ENCODE data around the gene FGF1. TPM values are rescaled to one million over a fixed set of nuclear protein-coding genes. Genes with fewer than 3 reads are reported as not detected.

FGF1 gene
- total and polyA plus RNA-seq, 2 donors (not counting 1 experiment from before 2014, with no cell fraction given), result not detected

DNA sequence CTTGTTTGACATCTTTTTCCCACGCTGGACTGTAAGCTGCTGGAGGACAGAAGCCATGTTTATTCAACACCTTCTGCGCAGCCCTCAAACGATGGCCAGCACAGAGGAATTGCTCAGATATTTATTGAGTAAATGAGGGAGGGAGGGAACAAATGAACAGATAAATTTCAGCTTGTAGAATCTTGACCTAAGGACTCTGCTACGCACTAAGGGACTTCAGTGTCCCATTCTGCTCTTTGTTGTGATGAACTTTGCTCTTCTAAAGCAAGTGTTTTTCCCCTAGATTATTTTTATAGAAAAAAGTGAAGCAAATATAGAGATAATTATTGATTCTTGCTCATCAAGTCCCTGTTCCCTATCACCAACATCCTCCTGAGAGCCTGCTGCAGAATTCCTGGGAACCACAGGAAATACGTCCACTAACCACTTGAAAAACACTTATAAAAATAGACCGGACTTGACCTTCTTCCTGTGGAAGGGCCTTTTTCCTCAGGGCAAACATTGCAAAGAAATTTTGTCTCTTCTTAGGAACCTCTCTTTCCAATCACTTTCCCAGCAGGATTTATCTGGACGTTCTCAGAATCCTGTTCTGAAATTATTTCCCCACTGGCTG is 54.9 kb downstream of the FGF1 start:
- H3K27ac ChIP-seq (ENCODE audit: low read length in 2 of 2), result no peak overlapping the region
- no peak overlapping the region for H3K4me2 ChIP-seq (replicated peaks; ENCODE audit: low read depth, low read length, poor library complexity, severe bottlenecking)
- TF ChIP-seq CTCF (IDR thresholded peaks at IDR 0.05) (no peak), EZH2 (IDR thresholded peaks at IDR 0.05; ENCODE audit: borderline replicate concordance, insufficient read depth, low read depth, low read length, poor library complexity, severe bottlenecking) (no peak)
- intact Hi-C loops (cut with micrococcal nuclease), result no loop called here
- H2AFZ ChIP-seq (ENCODE audit: insufficient read depth, low read depth, low read length, poor library complexity, severe bottlenecking), result no peak overlapping the region
- no peak overlapping the region for H3K9ac ChIP-seq (ENCODE audit: low read length)
- no peak for DNase-seq
- ATAC-seq (ENCODE audit: low read depth), result no peak
- WGBS (ENCODE audit: insufficient coverage), result 92% methylated on average over 4 of the region's 7 CpGs
- H3K4me1 ChIP-seq (ENCODE audit: control insufficient read depth in 2 of 2, insufficient read depth in 2 of 2, low read length in 2 of 2), result no peaks in the 10 kb centered on the region
- H3K36me3 ChIP-seq (replicated peaks in 1 of 2; ENCODE audit: control extremely low read depth in 1 of 2, control insufficient read depth in 1 of 2, extremely low read depth in 1 of 2, insufficient read depth in 2 of 2, low read length in 1 of 2), result no peaks in the 10 kb centered on the region
- POLR2A ChIA-PET, result no interaction called here
- no peak overlapping the region for H3K4me3 ChIP-seq (ENCODE audit: control extremely low read depth in 1 of 5, extremely low read depth in 1 of 5, insufficient read depth in 1 of 5, low read depth in 2 of 5, low read length in 4 of 5)
- Mint-ChIP-seq H3K27ac (no peak overlapping the region), H3K4me1 (no peaks in the 10 kb centered on the region), H3K4me3 (no peak overlapping the region), H3K27me3 (peaks cover 11% of the 10 kb centered on the region), H3K9me3 (ENCODE audit: insufficient read depth) (no peaks in the 10 kb centered on the region)
- CTCF ChIA-PET, result no interaction called here
- H3K79me2 ChIP-seq (ENCODE audit: control insufficient read depth, insufficient read depth, low read length), result no peaks in the 10 kb centered on the region
- no peaks in the 10 kb centered on the region for H3K9me3 ChIP-seq (ENCODE audit: control extremely low read depth in 1 of 3, control insufficient read depth in 2 of 3, insufficient read depth in 1 of 3, low read length in 2 of 3)
- H4K20me1 ChIP-seq (ENCODE audit: control insufficient read depth, insufficient read depth, low read length, poor library complexity, severe bottlenecking), result no peaks in the 10 kb centered on the region
- peaks cover 0 to 2% (median 0%) of the 10 kb centered on the region in 4 experiments for H3K27me3 ChIP-seq (replicated peaks in 1 of 4; ENCODE audit: control extremely low read depth in 1 of 4, control insufficient read depth in 3 of 4, insufficient read depth in 4 of 4, low read length in 3 of 4)

GRCh38 chr5:142627383-142628217 is 58.3 kb downstream of the FGF1 start:
- CTCF ChIA-PET, result no interaction called here
- Histone ChIP-seq H3K36me3 (replicated peaks in 1 of 2; ENCODE audit: control extremely low read depth in 1 of 2, control insufficient read depth in 1 of 2, extremely low read depth in 1 of 2, insufficient read depth in 2 of 2, low read length in 1 of 2) (no peaks in the 10 kb centered on the region), H3K4me2 (replicated peaks; ENCODE audit: low read depth, low read length, poor library complexity, severe bottlenecking) (no peak overlapping the region), H3K9ac (ENCODE audit: low read length) (no peak overlapping the region), H3K79me2 (ENCODE audit: control insufficient read depth, insufficient read depth, low read length) (no peaks in the 10 kb centered on the region), H2AFZ (ENCODE audit: insufficient read depth, low read depth, low read length, poor library complexity, severe bottlenecking) (no peak overlapping the region), H3K27me3 (replicated peaks in 1 of 4; ENCODE audit: control extremely low read depth in 1 of 4, control insufficient read depth in 3 of 4, insufficient read depth in 4 of 4, low read length in 3 of 4) (no peaks in the 10 kb centered on the region), H3K4me1 (ENCODE audit: control insufficient read depth in 2 of 2, insufficient read depth in 2 of 2, low read length in 2 of 2) (no peaks in the 10 kb centered on the region), H3K9me3 (ENCODE audit: control extremely low read depth in 1 of 3, control insufficient read depth in 2 of 3, insufficient read depth in 1 of 3, low read length in 2 of 3) (no peaks in the 10 kb centered on the region), H4K20me1 (ENCODE audit: control insufficient read depth, insufficient read depth, low read length, poor library complexity, severe bottlenecking) (no peaks in the 10 kb centered on the region), H3K27ac (ENCODE audit: low read length in 2 of 2) (no peak overlapping the region), H3K4me3 (ENCODE audit: control extremely low read depth in 1 of 5, extremely low read depth in 1 of 5, insufficient read depth in 1 of 5, low read depth in 2 of 5, low read length in 4 of 5) (no peak overlapping the region)
- DNase-seq (no peak), ATAC-seq (ENCODE audit: low read depth) (no peak)
- no peak for TF ChIP-seq EZH2 (IDR thresholded peaks at IDR 0.05; ENCODE audit: borderline replicate concordance, insufficient read depth, low read depth, low read length, poor library complexity, severe bottlenecking)
- no peak for TF ChIP-seq CTCF (IDR thresholded peaks at IDR 0.05)
- WGBS (ENCODE audit: insufficient coverage), result 90% methylated on average over 4 of the region's 5 CpGs
- Mint-ChIP-seq H3K4me3 (no peak overlapping the region), H3K27me3 (peaks cover 20% of the 10 kb centered on the region), H3K4me1 (no peaks in the 10 kb centered on the region), H3K27ac (no peak overlapping the region), H3K9me3 (ENCODE audit: insufficient read depth) (no peaks in the 10 kb centered on the region)
- POLR2A ChIA-PET, result no interaction called here
- intact Hi-C loops (cut with micrococcal nuclease), result no loop called here
